ENCODE results near the gene IL32. TPM values are rescaled to one million over a fixed set of nuclear protein-coding genes. Genes with fewer than 3 reads are reported as not detected.

IL32 gene
- total and polyA plus RNA-seq, 9 of the 15 experiments (the other 6 are each of a cell fraction or from before 2014, with no cell fraction given): 0.21 to 2.2 (median 0.37) TPM; not detected in 3

DNA sequence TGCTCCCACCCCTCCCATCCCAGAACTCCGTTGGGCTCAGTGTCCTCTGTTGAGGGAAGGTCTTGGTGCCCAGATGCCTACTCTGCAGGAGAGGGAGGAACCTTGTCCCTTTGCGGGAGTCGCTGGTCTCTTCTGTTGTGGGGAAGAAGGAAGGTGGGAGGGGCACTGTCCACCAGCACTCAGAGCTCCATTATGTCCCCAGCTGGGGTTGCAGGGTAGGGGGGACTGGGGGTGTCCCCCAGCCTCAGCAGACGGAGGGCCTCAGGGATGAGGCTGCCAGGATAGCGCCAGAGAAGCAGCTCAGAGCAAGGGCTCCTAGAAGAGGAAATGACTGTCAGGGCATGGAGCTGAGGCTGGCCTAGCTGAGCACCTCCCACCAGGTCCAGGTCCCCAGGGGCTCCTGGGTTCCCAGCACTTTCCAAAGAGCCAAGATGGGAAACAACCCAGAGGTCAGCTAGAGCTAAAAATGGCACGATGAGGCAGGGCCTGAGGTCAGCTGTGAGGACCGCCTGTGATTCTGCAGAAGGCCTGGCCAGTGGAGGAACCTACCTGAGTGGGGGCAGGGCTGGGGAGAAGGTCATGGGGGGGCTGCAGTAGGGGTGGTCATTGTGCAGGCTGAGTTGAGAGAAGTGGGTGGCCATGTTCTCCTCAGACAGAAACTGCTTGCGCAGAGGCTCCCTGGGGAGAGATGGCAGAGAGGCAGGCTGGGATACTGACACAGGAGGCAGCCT is 42.6 kb upstream of the IL32 start (continued):
- TF ChIP-seq HNRNPK (IDR thresholded peaks at IDR 0.05; ENCODE audit: low read depth, low read length, poor library complexity, severe bottlenecking): no peak
- TF ChIP-seq, protein P1, sequence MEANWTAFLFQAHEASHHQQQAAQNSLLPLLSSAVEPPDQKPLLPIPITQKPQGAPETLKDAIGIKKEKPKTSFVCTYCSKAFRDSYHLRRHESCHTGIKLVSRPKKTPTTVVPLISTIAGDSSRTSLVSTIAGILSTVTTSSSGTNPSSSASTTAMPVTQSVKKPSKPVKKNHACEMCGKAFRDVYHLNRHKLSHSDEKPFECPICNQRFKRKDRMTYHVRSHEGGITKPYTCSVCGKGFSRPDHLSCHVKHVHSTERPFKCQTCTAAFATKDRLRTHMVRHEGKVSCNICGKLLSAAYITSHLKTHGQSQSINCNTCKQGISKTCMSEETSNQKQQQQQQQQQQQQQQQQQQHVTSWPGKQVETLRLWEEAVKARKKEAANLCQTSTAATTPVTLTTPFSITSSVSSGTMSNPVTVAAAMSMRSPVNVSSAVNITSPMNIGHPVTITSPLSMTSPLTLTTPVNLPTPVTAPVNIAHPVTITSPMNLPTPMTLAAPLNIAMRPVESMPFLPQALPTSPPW (CRISPR knock-in tag; IDR thresholded peaks at IDR 0.05): no peak
- TF ChIP-seq, protein P2, sequence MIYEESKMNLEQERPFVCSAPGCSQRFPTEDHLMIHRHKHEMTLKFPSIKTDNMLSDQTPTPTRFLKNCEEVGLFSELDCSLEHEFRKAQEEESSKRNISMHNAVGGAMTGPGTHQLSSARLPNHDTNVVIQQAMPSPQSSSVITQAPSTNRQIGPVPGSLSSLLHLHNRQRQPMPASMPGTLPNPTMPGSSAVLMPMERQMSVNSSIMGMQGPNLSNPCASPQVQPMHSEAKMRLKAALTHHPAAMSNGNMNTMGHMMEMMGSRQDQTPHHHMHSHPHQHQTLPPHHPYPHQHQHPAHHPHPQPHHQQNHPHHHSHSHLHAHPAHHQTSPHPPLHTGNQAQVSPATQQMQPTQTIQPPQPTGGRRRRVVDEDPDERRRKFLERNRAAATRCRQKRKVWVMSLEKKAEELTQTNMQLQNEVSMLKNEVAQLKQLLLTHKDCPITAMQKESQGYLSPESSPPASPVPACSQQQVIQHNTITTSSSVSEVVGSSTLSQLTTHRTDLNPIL (CRISPR knock-in tag; IDR thresholded peaks at IDR 0.05): no peak
- TF ChIP-seq ZNF354B (CRISPR knock-in tag; IDR thresholded peaks at IDR 0.05): no peak
- no peak for TF ChIP-seq EGR1 (conservative IDR thresholded peaks at IDR 0.05)
- no peak for TF ChIP-seq SMC3 (conservative IDR thresholded peaks at IDR 0.05; ENCODE audit: insufficient read depth, low read depth, low read length)
- no peak for TF ChIP-seq CREBBP (IDR thresholded peaks at IDR 0.05; ENCODE audit: low read depth, low read length)
- TF ChIP-seq, protein P3, sequence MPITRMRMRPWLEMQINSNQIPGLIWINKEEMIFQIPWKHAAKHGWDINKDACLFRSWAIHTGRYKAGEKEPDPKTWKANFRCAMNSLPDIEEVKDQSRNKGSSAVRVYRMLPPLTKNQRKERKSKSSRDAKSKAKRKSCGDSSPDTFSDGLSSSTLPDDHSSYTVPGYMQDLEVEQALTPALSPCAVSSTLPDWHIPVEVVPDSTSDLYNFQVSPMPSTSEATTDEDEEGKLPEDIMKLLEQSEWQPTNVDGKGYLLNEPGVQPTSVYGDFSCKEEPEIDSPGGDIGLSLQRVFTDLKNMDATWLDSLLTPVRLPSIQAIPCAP (CRISPR knock-in tag; IDR thresholded peaks at IDR 0.05; ENCODE audit: borderline replicate concordance): no peak
- TF ChIP-seq SRF (CRISPR knock-in tag; IDR thresholded peaks at IDR 0.05): no peak
- no peak for TF ChIP-seq SRSF3 (IDR thresholded peaks at IDR 0.05; ENCODE audit: insufficient read depth, low read length)
- no peak for TF ChIP-seq TAF15 (IDR thresholded peaks at IDR 0.05; ENCODE audit: low read depth, low read length)
- TF ChIP-seq, protein P4, sequence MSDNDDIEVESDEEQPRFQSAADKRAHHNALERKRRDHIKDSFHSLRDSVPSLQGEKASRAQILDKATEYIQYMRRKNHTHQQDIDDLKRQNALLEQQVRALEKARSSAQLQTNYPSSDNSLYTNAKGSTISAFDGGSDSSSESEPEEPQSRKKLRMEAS (CRISPR knock-in tag; IDR thresholded peaks at IDR 0.05): no peak
- TF ChIP-seq, protein P5, sequence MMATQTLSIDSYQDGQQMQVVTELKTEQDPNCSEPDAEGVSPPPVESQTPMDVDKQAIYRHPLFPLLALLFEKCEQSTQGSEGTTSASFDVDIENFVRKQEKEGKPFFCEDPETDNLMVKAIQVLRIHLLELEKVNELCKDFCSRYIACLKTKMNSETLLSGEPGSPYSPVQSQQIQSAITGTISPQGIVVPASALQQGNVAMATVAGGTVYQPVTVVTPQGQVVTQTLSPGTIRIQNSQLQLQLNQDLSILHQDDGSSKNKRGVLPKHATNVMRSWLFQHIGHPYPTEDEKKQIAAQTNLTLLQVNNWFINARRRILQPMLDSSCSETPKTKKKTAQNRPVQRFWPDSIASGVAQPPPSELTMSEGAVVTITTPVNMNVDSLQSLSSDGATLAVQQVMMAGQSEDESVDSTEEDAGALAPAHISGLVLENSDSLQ (IDR thresholded peaks at IDR 0.05): 0 out of 2 replicates have a peak, but pooled peaks have one; percentile 16
- no peak for TF ChIP-seq GATAD2A (IDR thresholded peaks at IDR 0.05)
- TF ChIP-seq CHD2 (IDR thresholded peaks at IDR 0.05; ENCODE audit: low read depth, low read length): no peak
- TF ChIP-seq PTTG1 (tag; IDR thresholded peaks at IDR 0.05; ENCODE audit: low read depth): no peak
- TF ChIP-seq ZNF696 (CRISPR knock-in tag; conservative IDR thresholded peaks at IDR 0.05): no peak
- no peak for TF ChIP-seq XRCC4 (IDR thresholded peaks at IDR 0.05; ENCODE audit: extremely low read depth, insufficient read depth, insufficient read length)
- TF ChIP-seq RBM39 (optimal IDR thresholded peaks at IDR 0.05; ENCODE audit: low read depth, low read length): no peak
- no peak for TF ChIP-seq ZNF436 (CRISPR knock-in tag; IDR thresholded peaks at IDR 0.05)
- TF ChIP-seq ETV6 (IDR thresholded peaks at IDR 0.05; ENCODE audit: borderline replicate concordance in 1 of 2, low read depth in 2 of 2, low read length in 1 of 2): no peak; a peak in 1 of 4 replicates
- TF ChIP-seq ETV6 (CRISPR knock-in tag; IDR thresholded peaks at IDR 0.05; ENCODE audit: borderline replicate concordance): no peak
